HepG2 (cell line): Measurements from ENCODE around the gene PDS5B.

Source experiments
- ELF4 ChIP-seq: sonication (generic); formaldehyde crosslinking; IDR thresholded peaks from 2 replicates; pipeline ENCODE4 v1.5.0; 2020; ENCODE audit warnings: missing genetic modification reagents, mild to moderate bottlenecking, moderate library complexity, borderline replicate concordance
- EP300 ChIP-seq, 3 experiments: sonication (generic) in 1 of 3; formaldehyde crosslinking in 1 of 3; IDR thresholded peaks; 2 replicates each; pipeline versions ENCODE4 v1.5.1 to v1.6.1; 2011 to 2020; ENCODE audit warnings: low read depth in 2 of 3, low read length in 2 of 3, borderline replicate concordance in 1 of 3, improper control_type of control experiment in 1 of 3, mild to moderate bottlenecking in 1 of 3, missing genetic modification reagents in 1 of 3, moderate library complexity in 1 of 3
- FOXK2 ChIP-seq: fragments of 450-650 bp; IDR thresholded peaks from 2 replicates; pipeline ENCODE4 v1.6.1; 2016
- GMEB2 ChIP-seq: IDR thresholded peaks from 2 replicates; pipeline ENCODE4 v1.6.1; 2016; ENCODE audit warnings: missing biosample characterization, missing genetic modification reagents, low read depth
- TARDBP ChIP-seq: sonication (generic); formaldehyde crosslinking; IDR thresholded peaks from 2 replicates; pipeline ENCODE4 v1.8.0; 2022; ENCODE audit warnings: mild to moderate bottlenecking, missing genetic modification reagents
- ZBTB34 ChIP-seq: sonication (generic); formaldehyde crosslinking; IDR thresholded peaks from 2 replicates; pipeline ENCODE4 v1.8.0; 2022; ENCODE audit warnings: mild to moderate bottlenecking, missing genetic modification reagents
- ZNF563 ChIP-seq: sonication (generic); formaldehyde crosslinking; IDR thresholded peaks from 2 replicates; pipeline ENCODE4 v1.8.0; 2022; ENCODE audit warnings: mild to moderate bottlenecking, moderate library complexity, missing genetic modification reagents

- TF ChIP-seq EP300 (IDR thresholded peaks at IDR 0.05; ENCODE audit: low read depth in 2 of 2, low read length in 2 of 2) = no peak
- TF ChIP-seq EP300 (CRISPR knock-in tag; IDR thresholded peaks at IDR 0.05; ENCODE audit: borderline replicate concordance) = no peak
- TF ChIP-seq ZBTB34 (CRISPR knock-in tag) = no peak
- no peak for TF ChIP-seq ZNF563 (CRISPR knock-in tag)
- TF ChIP-seq TARDBP (CRISPR knock-in tag) = no peak
- no peak for TF ChIP-seq FOXK2
- TF ChIP-seq GMEB2 = no peak
- TF ChIP-seq ELF4 (CRISPR knock-in tag) = no peak
These were observed 37.4 kb upstream of the PDS5B start for GRCh38 chr13:32548837-32549236.
